IMR-90 (cell line): ENCODE results near the gene C2orf74. TPM values are rescaled to one million over a fixed set of nuclear protein-coding genes. Genes with fewer than 3 reads are reported as not detected.

Source experiments
- ATAC-seq: fragments of 200-7000 bp; cut with Tn5 transposase; 2 replicates; pipeline ENCODE4 v1.9.1; 2020; ENCODE audit warnings: low read depth, mild to moderate bottlenecking, moderate library complexity
- BruUV-seq: library from RNA; stranded (reverse); fragments of 400-500 nt; replicated peaks from 2 replicates; lab custom pipeline; 2021; lab: Mats Ljungman, UMichigan
- CTCF ChIA-PET: fragments of 300-600 bp; formaldehyde crosslinking; extraction: SDS; loops from one replicate; lab custom pipeline; 2021; ENCODE audit warnings: antibody characterized with exemption; lab: Yijun Ruan, JAX
- POLR2A ChIA-PET: fragments of 300-600 bp; sonication (Branson Sonifier 250); formaldehyde crosslinking; loops from one replicate; lab custom pipeline; 2022; ENCODE audit warnings: antibody characterized with exemption; ENCODE audit not compliant: unreplicated experiment; lab: Charles Lee
- DNase-seq: peaks from one replicate; pipeline ENCODE4 v3.0.0; 2013
- H2AFZ ChIP-seq: replicated peaks from 2 replicates; pipeline ENCODE3; 2013; ENCODE audit warnings: low read length, mild to moderate bottlenecking; ENCODE audit not compliant: poor library complexity
- H2AK5ac ChIP-seq: 2 replicates; pipeline ENCODE4 v1.6.1; 2013; ENCODE audit warnings: low read depth, low read length, inconsistent platforms
- H2AK9ac ChIP-seq: replicated peaks from 2 replicates; pipeline ENCODE3; 2013; ENCODE audit warnings: mild to moderate bottlenecking, low read depth, low read length, moderate library complexity; ENCODE audit not compliant: poor library complexity
- H2BK120ac ChIP-seq: 2 replicates; pipeline ENCODE4 v1.6.1; 2013; ENCODE audit warnings: low read depth, low read length, inconsistent platforms
- H2BK15ac ChIP-seq: 3 replicates; pipeline ENCODE4 v1.6.1; 2013; ENCODE audit warnings: low read depth, low read length, inconsistent platforms
- H2BK20ac ChIP-seq: 2 replicates; pipeline ENCODE4 v1.6.1; 2013; ENCODE audit warnings: low read depth, mild to moderate bottlenecking, inconsistent platforms, low read length, moderate library complexity
- H2BK5ac ChIP-seq: 2 replicates; pipeline ENCODE4 v1.6.1; 2013; ENCODE audit warnings: mild to moderate bottlenecking, low read depth, low read length, inconsistent platforms; ENCODE audit not compliant: poor library complexity, severe bottlenecking
- H3K14ac ChIP-seq: replicated peaks from 2 replicates; pipeline ENCODE4 v1.6.1; 2013; ENCODE audit warnings: low read depth, low read length, inconsistent platforms
- H3K18ac ChIP-seq: 2 replicates; pipeline ENCODE4 v1.6.1; 2013; ENCODE audit warnings: low read depth, low read length, control low read depth
- H3K23ac ChIP-seq: 2 replicates; pipeline ENCODE4 v1.6.1; 2013; ENCODE audit warnings: low read depth, low read length, inconsistent platforms
- H3K27ac ChIP-seq: 2 replicates; pipeline ENCODE4 v1.5.1; 2013; ENCODE audit warnings: mild to moderate bottlenecking, control low read depth, low read length; ENCODE audit not compliant: insufficient read depth
- H3K27me3 ChIP-seq: 2 replicates; pipeline ENCODE4 v1.6.1; 2013; ENCODE audit warnings: low read length; ENCODE audit not compliant: control insufficient read depth, insufficient read depth
- H3K36me3 ChIP-seq: 2 replicates; pipeline ENCODE4 v1.6.1; 2013; ENCODE audit warnings: low read length, mixed read lengths; ENCODE audit not compliant: control insufficient read depth, insufficient read depth
- H3K4ac ChIP-seq: 2 replicates; pipeline ENCODE4 v1.6.1; 2013; ENCODE audit warnings: low read depth, low read length, inconsistent platforms
- H3K4me1 ChIP-seq: 2 replicates; pipeline ENCODE4 v1.6.1; 2013; ENCODE audit warnings: low read length, mixed read lengths; ENCODE audit not compliant: control insufficient read depth, insufficient read depth
- H3K4me2 ChIP-seq: 2 replicates; pipeline ENCODE4 v1.6.1; 2013; ENCODE audit warnings: low read depth, mild to moderate bottlenecking, control low read depth, low read length, moderate library complexity
- H3K4me3 ChIP-seq: 2 replicates; pipeline ENCODE4 v1.5.1; 2013; ENCODE audit warnings: low read depth, mild to moderate bottlenecking, control low read depth, low read length, moderate library complexity; ENCODE audit not compliant: insufficient read depth
- H3K56ac ChIP-seq: 2 replicates; pipeline ENCODE4 v1.6.1; 2013; ENCODE audit warnings: low read length, inconsistent platforms; ENCODE audit not compliant: insufficient read depth; ENCODE audit errors: extremely low read depth
- H3K79me1 ChIP-seq, 2 experiments: 2 replicates each; pipeline ENCODE4 v1.6.1; 2013; ENCODE audit warnings: low read length in 2 of 2, inconsistent platforms in 1 of 2, low read depth in 1 of 2
- H3K9ac ChIP-seq: 2 replicates; pipeline ENCODE4 v1.6.1; 2013; ENCODE audit warnings: low read depth, low read length, control low read depth
- H3K9me1 ChIP-seq: 2 replicates; pipeline ENCODE4 v1.6.1; 2013; ENCODE audit warnings: low read length, inconsistent platforms; ENCODE audit not compliant: insufficient read depth
- H3K9me3 ChIP-seq: 2 replicates; pipeline ENCODE4 v1.6.1; 2013; ENCODE audit warnings: low read length; ENCODE audit not compliant: control insufficient read depth, insufficient read depth
- H4K20me1 ChIP-seq: 2 replicates; pipeline ENCODE4 v1.6.1; 2013; ENCODE audit warnings: low read length, inconsistent platforms; ENCODE audit not compliant: insufficient read depth
- H4K5ac ChIP-seq: 2 replicates; pipeline ENCODE4 v1.6.1; 2013; ENCODE audit warnings: mild to moderate bottlenecking, low read depth, low read length, control low read depth
- H4K8ac ChIP-seq, 2 experiments: 2 replicates each; pipeline ENCODE4 v1.6.1; 2013; ENCODE audit warnings: low read depth in 2 of 2, low read length in 2 of 2, control low read depth in 1 of 2, inconsistent platforms in 1 of 2
- H4K91ac ChIP-seq: 2 replicates; pipeline ENCODE4 v1.6.1; 2013; ENCODE audit warnings: low read depth, low read length, inconsistent platforms; ENCODE audit not compliant: insufficient read depth
- BHLHE40 ChIP-seq: fragments of 150-350 bp; IDR thresholded peaks from 2 replicates; pipeline ENCODE4 v1.6.1; 2016; ENCODE audit warnings: mild to moderate bottlenecking, low read depth, low read length
- CEBPB ChIP-seq: IDR thresholded peaks from 2 replicates; pipeline ENCODE4 v1.6.1; 2012; ENCODE audit warnings: low read depth, low read length, improper control_type of control experiment
- CHD1 ChIP-seq: IDR thresholded peaks from 2 replicates; pipeline ENCODE4 v1.6.1; 2012; ENCODE audit warnings: low read depth, low read length, improper control_type of control experiment
- CTCF ChIP-seq: conservative IDR thresholded peaks from 2 replicates; pipeline ENCODE4 v1.5.1; 2012; ENCODE audit warnings: mild to moderate bottlenecking, low read depth, low read length, improper control_type of control experiment
- ELK1 ChIP-seq: fragments of 150-350 bp; IDR thresholded peaks from 2 replicates; pipeline ENCODE4 v1.6.1; 2016; ENCODE audit warnings: low read depth, mild to moderate bottlenecking, low read length, moderate library complexity, borderline replicate concordance
- FOS ChIP-seq: fragments of 150-350 bp; IDR thresholded peaks from 2 replicates; pipeline ENCODE4 v1.6.1; 2016; ENCODE audit warnings: low read depth, low read length
- MAFK ChIP-seq: IDR thresholded peaks from 2 replicates; pipeline ENCODE4 v1.6.1; 2012; ENCODE audit warnings: low read depth, low read length, improper control_type of control experiment
- MAZ ChIP-seq: IDR thresholded peaks from 2 replicates; pipeline ENCODE4 v1.6.1; 2012; ENCODE audit warnings: low read depth, mild to moderate bottlenecking, low read length, improper control_type of control experiment, moderate library complexity, borderline replicate concordance
- MXI1 ChIP-seq: IDR thresholded peaks from 2 replicates; pipeline ENCODE4 v1.6.1; 2012; ENCODE audit warnings: low read depth, mild to moderate bottlenecking, low read length, moderate library complexity, borderline replicate concordance
- NFE2L2 ChIP-seq: fragments of 150-350 bp; IDR thresholded peaks from 2 replicates; pipeline ENCODE4 v1.6.1; 2016; ENCODE audit warnings: low read depth, mild to moderate bottlenecking, low read length
- POLR2A ChIP-seq: IDR thresholded peaks from 2 replicates; pipeline ENCODE4 v1.6.1; 2012; ENCODE audit warnings: mild to moderate bottlenecking, low read depth, low read length
- RAD21 ChIP-seq: IDR thresholded peaks from 2 replicates; pipeline ENCODE4 v1.6.1; 2012; ENCODE audit warnings: low read length, improper control_type of control experiment
- RCOR1 ChIP-seq: IDR thresholded peaks from 2 replicates; pipeline ENCODE4 v1.6.1; 2012; ENCODE audit warnings: mild to moderate bottlenecking, low read length, improper control_type of control experiment; ENCODE audit not compliant: insufficient replicate concordance
- RFX5 ChIP-seq: IDR thresholded peaks from 2 replicates; pipeline ENCODE4 v1.8.0; 2012; ENCODE audit warnings: low read depth, mild to moderate bottlenecking, low read length, moderate library complexity
- SMC3 ChIP-seq: fragments of 150-350 bp; IDR thresholded peaks from 2 replicates; pipeline ENCODE4 v1.6.1; 2016; ENCODE audit warnings: low read depth, mild to moderate bottlenecking, antibody characterized with exemption, low read length, moderate library complexity
- WGBS, 2 experiments: methylation state at CpG; one replicate each; pipeline versions ENCODE4 v1.1.5 to v1.1.7; 2013; ENCODE audit warnings: missing lambda C conversion rate in 2 of 2; ENCODE audit not compliant: insufficient read length in 1 of 2; ENCODE audit errors: extremely low coverage in 2 of 2; 5-methylcytosine and 5-hydroxymethylcytosine counted together
- dilution Hi-C: fragments of 300-500 bp; cut with HindIII; formaldehyde crosslinking; loops from one replicate; pipeline ENCODE4 v1.14.3; 2018; ENCODE audit warnings: low sequenced_read_pairs; ENCODE audit not compliant: unreplicated experiment
- in situ Hi-C: fragments of 300-500 bp; cut with MboI; formaldehyde crosslinking; loops from 3 replicates; pipeline ENCODE4 v1.14.3; 2019; ENCODE audit warnings: low sequenced_read_pairs, inconsistent platforms, mixed read lengths
- intact Hi-C: fragments of 100-400 bp; cut with micrococcal nuclease; formaldehyde crosslinking; loops from 2 replicates; pipeline ENCODE4 v1.10.0; 2022
- polyA plus RNA-seq, 3 experiments: library from polyadenylated mRNA; depleted of rRNA; stranded (reverse); fragments of >200 nt; gene quantifications; 2 replicates each; pipeline ENCODE4 v1.2.3, GENCODE V29; 2012; ENCODE audit warnings: low replicate concordance in 1 of 3
- total RNA-seq: library from RNA; depleted of rRNA; stranded (reverse); fragments of >200 nt; gene quantifications from 2 replicates; pipeline ENCODE4 v1.2.3, GENCODE V29; 2012
- TF ChIP-seq, protein P1 (sequence below): fragments of 150-350 bp; IDR thresholded peaks from 2 replicates; pipeline ENCODE4 v1.6.1; 2017; ENCODE audit warnings: mild to moderate bottlenecking, antibody characterized with exemption, low read length, low read depth

Gene C2orf74
- total and polyA plus RNA-seq, 2 of the 4 experiments (the other 2 are of a cell fraction) = 8.4 to 21.9 TPM

GRCh38 chr2:61157371-61158003, 4.5 kb upstream of the C2orf74 start:
- in situ Hi-C loops (no loop called here), intact Hi-C loops (no loop called here), dilution Hi-C loops (no loop called here)
- Histone ChIP-seq H2BK5ac (no peak overlapping the region), H4K8ac (no peak overlapping the region), H3K9ac (no peak overlapping the region), H3K4me2 (no peak overlapping the region), H4K91ac (no peak overlapping the region), H2BK15ac (no peak overlapping the region), H4K20me1 (no peaks in the 10 kb centered on the region), H4K5ac (no peak overlapping the region), H3K36me3 (peaks cover 10% of the 10 kb centered on the region; the same call in 1 of the 2 replicates), H2BK120ac (no peak overlapping the region), H3K4me3 (no peak overlapping the region), H3K9me3 (no peaks in the 10 kb centered on the region), H3K14ac (no peak overlapping the region), H2AK9ac (no peak overlapping the region), H3K18ac (no peak overlapping the region), H2AK5ac (no peak overlapping the region), H3K79me1 (no peaks in the 10 kb centered on the region; a peak in 1 of 4 replicates), H3K27ac (no peak overlapping the region), H2BK20ac (no peak overlapping the region), H3K23ac (no peak overlapping the region), H3K4me1 (no peaks in the 10 kb centered on the region), H3K9me1 (no peaks in the 10 kb centered on the region), H3K56ac (no peak overlapping the region; the same call in 1 of the 2 replicates), H3K4ac (no peak overlapping the region), H3K27me3 (no peaks in the 10 kb centered on the region), H2AFZ (no peak overlapping the region)
- WGBS, 2 experiments = 100% methylated on average over 2 of the region's 5 CpGs; no CpG with 5 or more reads in 1 of the 2 experiments
- TF ChIP-seq ELK1 = no peak
- TF ChIP-seq CHD1 = no peak
- no peak for TF ChIP-seq CTCF
- no peak for TF ChIP-seq MXI1
- TF ChIP-seq, protein P1, sequence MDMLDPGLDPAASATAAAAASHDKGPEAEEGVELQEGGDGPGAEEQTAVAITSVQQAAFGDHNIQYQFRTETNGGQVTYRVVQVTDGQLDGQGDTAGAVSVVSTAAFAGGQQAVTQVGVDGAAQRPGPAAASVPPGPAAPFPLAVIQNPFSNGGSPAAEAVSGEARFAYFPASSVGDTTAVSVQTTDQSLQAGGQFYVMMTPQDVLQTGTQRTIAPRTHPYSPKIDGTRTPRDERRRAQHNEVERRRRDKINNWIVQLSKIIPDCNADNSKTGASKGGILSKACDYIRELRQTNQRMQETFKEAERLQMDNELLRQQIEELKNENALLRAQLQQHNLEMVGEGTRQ = no peak
- TF ChIP-seq RFX5 = no peak
- no peak for TF ChIP-seq CEBPB
- no peak for TF ChIP-seq NFE2L2
- TF ChIP-seq MAFK = no peak
- no peak for TF ChIP-seq BHLHE40
- TF ChIP-seq FOS = no peak
- no peak for TF ChIP-seq MAZ
- TF ChIP-seq POLR2A = no peak
- no peak for TF ChIP-seq RCOR1
- no peak for TF ChIP-seq RAD21
- no peak for TF ChIP-seq SMC3
- CTCF ChIA-PET = no interaction called here
- ATAC-seq = no peak
- no peak for DNase-seq
- POLR2A ChIA-PET = no interaction called here
- no TSS peak for BruUV-seq
